Measurements from ENCODE around the gene ID1. TPM values are rescaled to one million over a fixed set of nuclear protein-coding genes. Genes with fewer than 3 reads are reported as not detected.

ID1 gene
- total RNA-seq, 4 donors from 2014 or later: 1,083 to 1,350 (median 1,205) TPM

- Histone ChIP-seq H3K4me3 (replicated peaks in 1 of 3) (no peak overlapping the region), H3K27me3 (no peaks in the 10 kb centered on the region), H3K36me3 (no peaks in the 10 kb centered on the region), H3K27ac (no peak overlapping the region), H3K4me1 (peaks cover 0 to 6% of the 10 kb centered on the region in 2 donors), H3K9me3 (no peaks in the 10 kb centered on the region)
- 56 to 68% methylated on average over 5 of the region's 5 CpGs for WGBS, 2 donors
- intact Hi-C loops (cut with DNase I): loop anchor here (10.0 kb wide), 1 partner anchor 172 kb away; no protein-coding TSS in a partner anchor
- TF ChIP-seq, protein P1, sequence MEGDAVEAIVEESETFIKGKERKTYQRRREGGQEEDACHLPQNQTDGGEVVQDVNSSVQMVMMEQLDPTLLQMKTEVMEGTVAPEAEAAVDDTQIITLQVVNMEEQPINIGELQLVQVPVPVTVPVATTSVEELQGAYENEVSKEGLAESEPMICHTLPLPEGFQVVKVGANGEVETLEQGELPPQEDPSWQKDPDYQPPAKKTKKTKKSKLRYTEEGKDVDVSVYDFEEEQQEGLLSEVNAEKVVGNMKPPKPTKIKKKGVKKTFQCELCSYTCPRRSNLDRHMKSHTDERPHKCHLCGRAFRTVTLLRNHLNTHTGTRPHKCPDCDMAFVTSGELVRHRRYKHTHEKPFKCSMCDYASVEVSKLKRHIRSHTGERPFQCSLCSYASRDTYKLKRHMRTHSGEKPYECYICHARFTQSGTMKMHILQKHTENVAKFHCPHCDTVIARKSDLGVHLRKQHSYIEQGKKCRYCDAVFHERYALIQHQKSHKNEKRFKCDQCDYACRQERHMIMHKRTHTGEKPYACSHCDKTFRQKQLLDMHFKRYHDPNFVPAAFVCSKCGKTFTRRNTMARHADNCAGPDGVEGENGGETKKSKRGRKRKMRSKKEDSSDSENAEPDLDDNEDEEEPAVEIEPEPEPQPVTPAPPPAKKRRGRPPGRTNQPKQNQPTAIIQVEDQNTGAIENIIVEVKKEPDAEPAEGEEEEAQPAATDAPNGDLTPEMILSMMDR (IDR thresholded peaks at IDR 0.05): no peak
- TF ChIP-seq POLR2A (IDR thresholded peaks at IDR 0.05): no peak
- no peak for DNase-seq
Observed at GRCh38 chr20:31652917-31653396, 47.9 kb downstream of the ID1 start.

DNA sequence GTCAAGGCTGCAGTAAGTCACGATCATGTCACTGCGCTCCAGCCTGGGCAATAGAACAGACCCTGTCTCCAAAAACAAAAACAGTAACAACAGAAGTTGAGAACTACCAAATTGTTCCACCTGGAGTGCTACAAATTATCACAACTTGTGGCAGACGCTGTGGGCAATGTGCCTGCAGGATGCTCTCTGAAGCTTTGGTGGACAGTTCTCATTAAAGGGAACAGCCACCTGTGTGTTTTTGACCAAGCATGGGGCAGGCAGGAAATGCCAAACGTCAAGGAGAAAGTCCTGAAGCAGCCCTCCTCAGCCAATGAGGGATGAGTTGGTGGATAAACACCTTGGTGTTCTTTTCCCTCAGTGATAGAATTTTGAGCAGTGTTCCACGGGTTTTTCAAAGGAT lies 48.5 kb downstream of the ID1 start:
- no peaks in the 10 kb centered on the region for H3K27me3 ChIP-seq
- intact Hi-C loops (cut with DNase I): loop anchor here (10.0 kb wide), 1 partner anchor 171 kb away; no protein-coding TSS in a partner anchor
- no peak for DNase-seq
- H3K4me3 ChIP-seq (replicated peaks in 1 of 3): no peak overlapping the region
- H3K4me1 ChIP-seq: peaks cover 0 to 6% of the 10 kb centered on the region in 2 donors
- WGBS, 2 donors: 43 to 53% methylated on average over 5 of the region's 5 CpGs
- no peaks in the 10 kb centered on the region for H3K36me3 ChIP-seq
- no peaks in the 10 kb centered on the region for H3K9me3 ChIP-seq
- TF ChIP-seq, protein P1 (IDR thresholded peaks at IDR 0.05): no peak
- TF ChIP-seq POLR2A (IDR thresholded peaks at IDR 0.05): no peak
- no peak overlapping the region for H3K27ac ChIP-seq

GRCh38 chr20:31654534-31654933 lies 49.4 kb downstream of the ID1 start:
- no peaks in the 10 kb centered on the region for H3K36me3 ChIP-seq
- DNase-seq: no peak
- TF ChIP-seq, protein P1 (IDR thresholded peaks at IDR 0.05): no peak
- H3K4me1 ChIP-seq: peaks cover 0 to 6% of the 10 kb centered on the region in 2 donors
- H3K27me3 ChIP-seq: no peaks in the 10 kb centered on the region
- intact Hi-C loops (cut with DNase I): loop anchor here (10.0 kb wide), 1 partner anchor 170 kb away; no protein-coding TSS in a partner anchor
- no peak overlapping the region for H3K27ac ChIP-seq
- no peaks in the 10 kb centered on the region for H3K9me3 ChIP-seq
- no peak overlapping the region for H3K4me3 ChIP-seq (replicated peaks in 1 of 3)
- 79 to 83% methylated on average over 5 of the region's 5 CpGs for WGBS, 2 donors

Small RNA genes lying within 50 kb of the gene (microRNA-seq; reads per million reads assigned to microRNA genes)
- gene MIR3193: not detected

Small RNA genes lying within 50 kb of the gene (small RNA-seq; reads per million reads assigned to genes)
- not detected for gene MIR3193

Other genes with a start within 250 kb of the ID1 start
- gene DEFB118, start 236.7 kb upstream of the ID1 start, total RNA-seq: not detected
- 1 to 10 TPM in 2 of 4 donors, not detected in 2; 2.0 to 3.1 TPM for gene DEFB119, start 214.7 kb upstream of the ID1 start, total RNA-seq
- not detected for gene DEFB121, start 199.1 kb upstream of the ID1 start, total RNA-seq
- 1 to 10 TPM in 1 of 4 donors, not detected in 3; 6.9 TPM for gene DEFB123, start 164.7 kb upstream of the ID1 start, total RNA-seq
- gene DEFB124, start 130.2 kb upstream of the ID1 start, total RNA-seq: not detected
- 1 to 10 TPM in 2 of 4 donors, under 1 TPM in 2; 0.54 to 3.4 (median 0.98) TPM for gene REM1, start 130.0 kb upstream of the ID1 start, total RNA-seq
- 100 to 1,000 TPM in 2 of 4 donors, 10 to 100 TPM in 2; 82.8 to 136 (median 111) TPM for gene HM13, start 90.8 kb upstream of the ID1 start, total RNA-seq
- 1 to 10 TPM; 1.1 to 4.8 (median 3.4) TPM for gene COX4I2, start 32.6 kb downstream of the ID1 start, total RNA-seq
- 100 to 1,000 TPM; 110 to 154 (median 125) TPM for gene BCL2L1, start 117.6 kb downstream of the ID1 start, total RNA-seq
- 1 to 10 TPM in 2 of 4 donors, under 1 TPM in 2; 0.39 to 2.0 (median 0.82) TPM for gene TPX2, start 134.0 kb downstream of the ID1 start, total RNA-seq
- under 1 TPM in 2 of 4 donors, not detected in 2; 0.22 to 0.83 TPM for gene MYLK2, start 214.1 kb downstream of the ID1 start, total RNA-seq
- 1 to 10 TPM in 1 of 4 donors, under 1 TPM in 1, not detected in 2; 0.44 to 1.0 TPM for gene FOXS1, start 240.3 kb downstream of the ID1 start, total RNA-seq

Measured in thyroid gland (tissue), 4 donors.